B cell (primary cell): ENCODE results near the gene PLEKHA7. TPM values are rescaled to one million over a fixed set of nuclear protein-coding genes. Genes with fewer than 3 reads are reported as not detected.

Source experiments
- ATAC-seq: fragments of 200-7000 bp; cut with Tn5 transposase; one replicate; pipeline ENCODE4 v1.10.0; 2021; ENCODE audit warnings: low read depth, mild to moderate bottlenecking, moderate number of reproducible peaks, moderate library complexity
- CTCF ChIA-PET: fragments of 350-600 bp; sonication (Branson Sonifier 250); formaldehyde crosslinking; loops from one replicate; lab custom pipeline; 2021; ENCODE audit warnings: antibody characterized with exemption, inconsistent platforms; lab: Charles Lee
- POLR2A ChIA-PET: fragments of 350-600 bp; sonication (Branson Sonifier 250); formaldehyde crosslinking; loops from one replicate; lab custom pipeline; 2021; ENCODE audit warnings: antibody characterized with exemption; lab: Charles Lee
- DNase-seq: peaks from one replicate; pipeline ENCODE4 v3.0.0; 2013
- H2AFZ ChIP-seq: 2 replicates; pipeline ENCODE4 v1.6.1; 2012; ENCODE audit warnings: mild to moderate bottlenecking, low read depth, low read length; ENCODE audit not compliant: insufficient read depth, poor library complexity, severe bottlenecking
- H3K27ac ChIP-seq, 2 donors: 1 replicate in 1 of 2; 2 replicates in 1 of 2; pipeline ENCODE4 v1.5.1; 2012 to 2013; ENCODE audit warnings: low read length in 2 of 2, mild to moderate bottlenecking in 2 of 2, moderate library complexity in 1 of 2
- H3K27me3 ChIP-seq, 4 experiments: fragments of 200-600 bp in 1 of 4; sonication (generic) in 1 of 4; replicated peaks in 1 of 4; 1 replicate in 2 of 4; 2 replicates in 2 of 4; pipeline versions ENCODE4 v1.6.1 to v1.7.0; 2013 to 2016; ENCODE audit warnings: low read length in 3 of 4, mild to moderate bottlenecking in 2 of 4, mixed read lengths in 1 of 4, moderate library complexity in 1 of 4; ENCODE audit not compliant: insufficient read depth in 4 of 4, control insufficient read depth in 3 of 4; ENCODE audit errors: control extremely low read depth in 1 of 4
- H3K36me3 ChIP-seq, 2 experiments: replicated peaks in 1 of 2; 1 replicate in 1 of 2; 2 replicates in 1 of 2; pipeline versions ENCODE4 v1.6.1 to v1.7.1; 2013; ENCODE audit warnings: low read length in 1 of 2; ENCODE audit not compliant: insufficient read depth in 2 of 2, control insufficient read depth in 1 of 2; ENCODE audit errors: control extremely low read depth in 1 of 2, extremely low read depth in 1 of 2
- H3K4me1 ChIP-seq, 2 donors: fragments of 200-600 bp in 1 of 2; sonication (generic) in 1 of 2; 1 replicate in 1 of 2; 2 replicates in 1 of 2; pipeline versions ENCODE4 v1.5.1 to v1.6.1; 2013 to 2017; ENCODE audit warnings: low read length in 2 of 2; ENCODE audit not compliant: control insufficient read depth in 2 of 2, insufficient read depth in 2 of 2
- H3K4me2 ChIP-seq: replicated peaks from 2 replicates; pipeline ENCODE3; 2012; ENCODE audit warnings: mild to moderate bottlenecking, low read depth, low read length; ENCODE audit not compliant: poor library complexity, severe bottlenecking
- H3K4me3 ChIP-seq, 5 experiments: fragments of 200-600 bp in 1 of 5; sonication (generic) in 1 of 5; 1 replicate in 3 of 5; 2 replicates in 2 of 5; pipeline versions ENCODE4 v1.5.1 to v1.7.0; 2011 to 2016; ENCODE audit warnings: low read length in 4 of 5, mild to moderate bottlenecking in 4 of 5, low read depth in 2 of 5, control low read depth in 1 of 5, moderate library complexity in 1 of 5; ENCODE audit not compliant: insufficient read depth in 1 of 5; ENCODE audit errors: control extremely low read depth in 1 of 5, extremely low read depth in 1 of 5
- H3K79me2 ChIP-seq: fragments of 200-600 bp; sonication (generic); one replicate; pipeline ENCODE4 v1.6.0; 2016; ENCODE audit warnings: low read length; ENCODE audit not compliant: control insufficient read depth, insufficient read depth
- H3K9ac ChIP-seq: fragments of 200-600 bp; sonication (generic); 2 replicates; pipeline ENCODE4 v1.6.1; 2017; ENCODE audit warnings: mild to moderate bottlenecking, low read length, moderate library complexity
- H3K9me3 ChIP-seq, 3 donors: one replicate each; pipeline versions ENCODE4 v1.6.1 to v1.7.1; 2013; ENCODE audit warnings: low read length in 2 of 3; ENCODE audit not compliant: control insufficient read depth in 2 of 3, insufficient read depth in 1 of 3; ENCODE audit errors: control extremely low read depth in 1 of 3
- H4K20me1 ChIP-seq: 2 replicates; pipeline ENCODE4 v1.6.0; 2012; ENCODE audit warnings: mild to moderate bottlenecking, low read length; ENCODE audit not compliant: insufficient read depth, control insufficient read depth, poor library complexity, severe bottlenecking
- H3K27ac Mint-ChIP-seq: one replicate; pipeline ENCODE4 v1.8.0; 2021; ENCODE audit warnings: mixed read lengths
- H3K27me3 Mint-ChIP-seq: one replicate; pipeline ENCODE4 v1.8.0; 2021; ENCODE audit warnings: mixed read lengths
- H3K4me1 Mint-ChIP-seq: one replicate; pipeline ENCODE4 v1.8.0; 2021; ENCODE audit warnings: mixed read lengths
- H3K4me3 Mint-ChIP-seq: one replicate; pipeline ENCODE4 v1.8.0; 2021; ENCODE audit warnings: mixed read lengths
- H3K9me3 Mint-ChIP-seq: one replicate; pipeline ENCODE4 v1.8.0; 2022; ENCODE audit warnings: mixed read lengths; ENCODE audit not compliant: insufficient read depth
- CTCF ChIP-seq: fragments of 200-600 bp; IDR thresholded peaks from one replicate; pipeline ENCODE4 v1.8.0; 2022; ENCODE audit warnings: antibody characterized with exemption, mild to moderate bottlenecking
- EZH2 ChIP-seq: IDR thresholded peaks from 2 replicates; pipeline ENCODE4 v1.6.1; 2012; ENCODE audit warnings: borderline replicate concordance, low read depth, mild to moderate bottlenecking, moderate library complexity, low read length; ENCODE audit not compliant: insufficient read depth, poor library complexity, severe bottlenecking
- WGBS: methylation state at CpG from one replicate; pipeline ENCODE4 v1.1.5; 2013; ENCODE audit warnings: missing lambda C conversion rate; ENCODE audit not compliant: insufficient coverage; 5-methylcytosine and 5-hydroxymethylcytosine counted together
- intact Hi-C: fragments of 100-400 bp; cut with micrococcal nuclease; formaldehyde crosslinking; loops from one replicate; pipeline ENCODE4 v1.10.0; 2022
- polyA plus RNA-seq: library from polyadenylated mRNA; depleted of rRNA; stranded (reverse); fragments of >200 nt; gene quantifications from 2 replicates; pipeline ENCODE4 v1.2.3, GENCODE V29; 2012
- total RNA-seq, 2 donors: library from RNA; stranded (reverse); fragments of 120-200 nt in 1 of 2; gene quantifications; 1 replicate in 1 of 2; 2 replicates in 1 of 2; pipeline versions ENCODE4 v1.2.3 to v1.2.4, GENCODE V29; 2013 to 2022

Gene PLEKHA7
- total and polyA plus RNA-seq, 2 donors (not counting 1 experiment from before 2014, with no cell fraction given) = 1.7 to 8.2 TPM

GRCh38 chr11:16879690-16880089 is 134.5 kb downstream of the PLEKHA7 start:
- DNase-seq (no peak), ATAC-seq (no peak)
- TF ChIP-seq EZH2 (no peak), CTCF (no peak)
- no peaks in the 10 kb centered on the region for H3K79me2 ChIP-seq
- no peak overlapping the region for H3K4me2 ChIP-seq
- H3K4me1 ChIP-seq = no peaks in the 10 kb centered on the region
- Mint-ChIP-seq H3K4me3 (no peak overlapping the region), H3K27me3 (peaks cover 3% of the 10 kb centered on the region), H3K9me3 (no peaks in the 10 kb centered on the region), H3K4me1 (no peaks in the 10 kb centered on the region), H3K27ac (no peak overlapping the region)
- H3K9me3 ChIP-seq = no peaks in the 10 kb centered on the region
- CTCF ChIA-PET = no interaction called here
- no peak overlapping the region for H3K9ac ChIP-seq
- intact Hi-C loops = no loop called here
- H4K20me1 ChIP-seq = no peaks in the 10 kb centered on the region
- 93% methylated on average over 2 of the region's 2 CpGs for WGBS
- no peaks in the 10 kb centered on the region for H3K27me3 ChIP-seq
- H3K36me3 ChIP-seq = no peaks in the 10 kb centered on the region
- H2AFZ ChIP-seq = no peak overlapping the region
- POLR2A ChIA-PET = no interaction called here
- no peak overlapping the region for H3K27ac ChIP-seq
- no peak overlapping the region for H3K4me3 ChIP-seq

- Mint-ChIP-seq H3K27me3 (peaks cover 3% of the 10 kb centered on the region), H3K4me3 (no peak overlapping the region), H3K27ac (no peak overlapping the region), H3K9me3 (no peaks in the 10 kb centered on the region), H3K4me1 (no peaks in the 10 kb centered on the region)
- H2AFZ ChIP-seq = no peak overlapping the region
- POLR2A ChIA-PET = no interaction called here
- no peak overlapping the region for H3K9ac ChIP-seq
- no peaks in the 10 kb centered on the region for H3K9me3 ChIP-seq
- no peak overlapping the region for H3K4me3 ChIP-seq
- DNase-seq (no peak), ATAC-seq (no peak)
- intact Hi-C loops = no loop called here
- no peaks in the 10 kb centered on the region for H3K36me3 ChIP-seq
- WGBS = 94% methylated on average over 3 of the region's 3 CpGs
- no peaks in the 10 kb centered on the region for H4K20me1 ChIP-seq
- H3K4me2 ChIP-seq = no peak overlapping the region
- no peaks in the 10 kb centered on the region for H3K4me1 ChIP-seq
- TF ChIP-seq CTCF = no peak
- TF ChIP-seq EZH2 = no peak
- H3K27ac ChIP-seq = no peak overlapping the region
- CTCF ChIA-PET = no interaction called here
- no peaks in the 10 kb centered on the region for H3K27me3 ChIP-seq
- no peaks in the 10 kb centered on the region for H3K79me2 ChIP-seq
These were observed 137.4 kb downstream of the PLEKHA7 start for GRCh38 chr11:16876837-16877236.
